ENCODE data around the gene TMEM231.
"Not testable (repeated sequence)": the region's sequence is repeated elsewhere in the genome, so short reads cannot be mapped to it uniquely, and the experiment has no call there.

The TMEM231 gene

DNA sequence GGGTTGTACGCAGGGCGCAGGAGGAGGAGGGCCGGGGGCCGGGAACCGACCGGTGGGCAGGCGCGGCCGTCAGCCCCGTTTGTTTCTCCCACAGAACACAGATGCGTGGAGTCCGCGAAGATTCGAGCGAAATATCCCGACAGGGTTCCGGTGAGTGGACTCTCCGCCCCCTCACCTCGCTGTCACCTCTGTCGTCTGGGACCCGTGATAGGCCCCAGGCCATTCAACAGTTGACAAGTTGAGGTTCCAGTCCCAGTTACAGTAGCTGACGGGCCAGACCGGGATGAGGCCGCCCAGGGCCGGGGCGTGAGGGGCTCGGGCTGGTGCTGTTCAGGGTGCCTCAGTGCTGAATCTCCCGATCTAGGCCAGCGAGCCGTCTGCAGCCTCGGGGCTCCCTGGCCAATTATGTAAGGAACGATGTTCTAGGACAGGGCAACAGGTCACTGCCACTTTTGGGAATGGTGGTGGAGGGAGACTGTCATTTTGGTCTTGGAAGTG is 10.8 kb upstream of the TMEM231 start:
- no peak for DNase-seq (ENCODE audit: low read depth)

DNA sequence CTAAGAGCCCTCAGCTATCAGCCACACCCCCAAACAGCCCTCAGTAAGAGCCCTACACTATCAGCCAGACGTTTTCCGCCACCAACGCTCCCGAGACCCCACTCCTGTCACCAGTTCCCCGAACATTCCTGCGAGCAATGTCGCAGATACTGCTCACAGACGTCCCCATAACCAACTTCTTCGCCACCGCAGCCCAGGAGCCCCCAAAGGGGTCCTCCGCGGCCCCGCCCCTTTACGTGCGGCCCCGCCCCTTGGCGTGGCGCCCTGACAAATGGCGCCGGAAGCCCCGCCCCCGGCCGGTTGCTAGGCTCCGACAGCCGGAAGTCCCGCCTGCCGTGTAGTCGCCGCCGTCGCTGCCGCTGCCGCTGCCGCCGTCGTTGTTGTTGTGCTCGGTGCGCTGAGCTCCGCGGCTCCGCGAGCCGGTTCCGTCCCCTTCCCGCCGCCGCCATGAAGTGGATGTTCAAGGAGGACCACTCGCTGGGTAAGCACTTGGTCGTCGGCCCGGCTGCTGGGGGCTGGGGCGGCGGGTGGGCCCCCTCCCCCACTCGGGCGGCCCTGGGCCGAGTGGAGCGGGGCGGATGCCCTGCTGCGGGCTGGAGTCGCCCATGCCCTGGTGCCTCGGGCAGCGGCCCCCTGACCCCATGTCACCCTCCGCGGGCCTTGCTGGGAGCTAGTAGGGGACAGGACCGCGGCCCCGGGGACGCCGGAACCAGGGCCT is 10.1 kb upstream of the TMEM231 start, which contains the start of gene GABARAPL2:
TSS of gene GABARAPL2 (plus strand) at position 340 of the 718 bp plus-strand sequence. CDS start at position 448, 108 bp downstream.
- DNase-seq (ENCODE audit: low read depth), result no peak

DNA sequence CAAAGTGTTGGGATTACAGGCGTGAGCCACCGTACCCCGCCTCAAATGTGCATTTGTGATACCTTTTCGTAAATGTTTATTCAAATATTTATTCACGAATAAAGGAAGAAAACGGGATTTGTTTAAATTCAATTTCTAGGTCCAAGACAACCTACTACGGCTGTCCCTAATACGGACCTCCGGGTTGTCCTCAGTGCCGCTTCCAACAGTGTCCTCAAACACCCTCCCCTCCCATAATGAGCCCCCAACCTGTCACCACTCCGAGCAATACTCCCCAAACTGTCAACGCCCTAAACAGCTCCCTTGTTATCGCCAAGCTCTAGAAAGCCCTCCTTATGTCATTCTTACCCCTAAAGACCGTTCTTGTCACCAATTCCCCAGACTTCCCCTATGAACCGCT is 9.6 kb upstream of the TMEM231 start:
- no peak for DNase-seq (ENCODE audit: low read depth)

DNA sequence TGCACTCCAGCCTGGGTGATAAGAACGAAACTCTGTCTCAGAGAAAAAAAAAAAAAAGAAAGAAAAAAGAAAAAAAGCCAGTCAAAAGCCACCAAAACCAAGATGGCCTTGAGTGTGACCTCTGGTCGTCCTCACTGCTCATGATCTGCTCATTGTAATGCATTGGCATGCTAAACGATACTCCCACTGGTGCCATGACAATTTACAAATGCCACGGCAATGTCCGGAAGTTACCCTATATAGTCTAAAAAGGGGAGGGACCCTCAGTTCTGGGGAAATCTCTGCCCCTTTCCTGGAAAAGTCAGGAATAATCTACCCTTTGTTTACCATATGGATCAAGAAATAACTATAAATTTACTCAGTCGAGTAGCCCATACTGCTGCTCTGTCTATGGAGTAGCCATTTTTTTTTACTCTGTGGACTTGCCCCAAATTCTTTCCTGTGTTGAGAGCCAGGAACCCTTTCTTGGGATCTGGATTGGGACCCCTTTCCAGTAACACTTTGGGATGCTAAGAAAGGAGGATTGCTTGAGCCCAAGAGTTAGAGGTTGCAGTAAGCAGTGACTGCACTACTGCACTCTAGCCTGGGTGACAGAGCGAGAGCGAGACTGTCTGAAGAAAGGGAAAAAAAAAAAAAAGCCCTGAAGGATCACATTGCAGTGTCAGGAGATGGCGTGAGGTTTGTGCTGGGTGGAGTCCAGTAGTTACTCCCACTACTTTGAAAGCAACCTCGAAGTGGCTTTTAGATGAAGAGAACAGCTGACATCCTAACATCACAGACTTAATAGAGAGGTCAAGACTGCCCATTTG is 3.7 kb upstream of the TMEM231 start:
- DNase-seq (ENCODE audit: low read depth), result no peak

DNA sequence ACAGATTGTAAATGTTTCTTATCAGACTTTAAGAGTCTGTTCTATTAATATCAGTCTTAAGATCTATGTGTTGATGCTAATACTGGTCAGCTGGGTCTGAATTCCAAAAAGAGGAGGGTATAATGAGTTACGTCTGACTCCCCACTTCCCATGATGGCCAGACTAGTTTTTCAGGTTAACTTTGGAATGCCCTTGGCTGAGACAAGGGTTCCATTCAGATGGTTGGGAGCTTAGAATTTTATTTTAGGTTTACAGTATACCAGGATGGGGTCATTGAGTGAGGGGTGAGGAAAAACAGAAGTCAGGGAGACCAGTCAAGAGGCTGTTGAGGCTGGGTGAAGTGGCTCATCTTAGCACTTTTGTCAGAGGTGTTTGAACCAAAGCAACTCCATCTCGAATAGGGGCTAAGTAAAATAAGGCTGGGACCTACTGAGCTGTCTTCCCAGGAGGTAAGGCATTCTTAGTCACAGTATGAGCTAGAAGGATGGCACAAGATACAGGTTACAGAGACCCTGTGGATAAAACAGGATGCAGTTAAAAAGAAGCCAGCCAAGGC is 2.9 kb upstream of the TMEM231 start:
- DNase-seq (ENCODE audit: low read depth), result no peak

DNA sequence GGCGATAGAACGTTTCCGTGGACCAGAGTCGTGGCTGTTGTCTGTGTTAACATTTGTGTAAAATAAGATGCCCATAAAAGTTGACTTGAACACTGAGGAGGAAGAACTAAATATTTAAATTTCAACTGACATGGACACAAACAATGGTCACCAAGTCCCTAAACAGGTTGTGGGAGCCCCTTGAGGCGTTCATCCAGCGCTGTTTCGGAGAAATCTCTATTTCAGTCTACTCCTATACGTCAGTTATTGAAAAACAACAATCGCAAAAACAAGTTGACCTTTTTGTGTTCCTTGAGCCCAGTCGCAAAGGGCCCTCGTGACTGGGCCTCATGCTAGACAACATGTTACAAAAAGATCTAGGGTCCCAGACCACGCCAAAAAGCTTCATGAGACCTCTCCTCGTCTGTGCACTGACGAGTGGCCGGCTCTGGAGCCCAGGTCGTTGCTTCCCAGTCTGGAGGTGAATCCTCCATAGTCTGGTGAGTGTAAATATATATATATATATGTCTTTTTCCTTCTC is 439 bp upstream of the TMEM231 start:
- DNase-seq (ENCODE audit: low read depth), result no peak

DNA sequence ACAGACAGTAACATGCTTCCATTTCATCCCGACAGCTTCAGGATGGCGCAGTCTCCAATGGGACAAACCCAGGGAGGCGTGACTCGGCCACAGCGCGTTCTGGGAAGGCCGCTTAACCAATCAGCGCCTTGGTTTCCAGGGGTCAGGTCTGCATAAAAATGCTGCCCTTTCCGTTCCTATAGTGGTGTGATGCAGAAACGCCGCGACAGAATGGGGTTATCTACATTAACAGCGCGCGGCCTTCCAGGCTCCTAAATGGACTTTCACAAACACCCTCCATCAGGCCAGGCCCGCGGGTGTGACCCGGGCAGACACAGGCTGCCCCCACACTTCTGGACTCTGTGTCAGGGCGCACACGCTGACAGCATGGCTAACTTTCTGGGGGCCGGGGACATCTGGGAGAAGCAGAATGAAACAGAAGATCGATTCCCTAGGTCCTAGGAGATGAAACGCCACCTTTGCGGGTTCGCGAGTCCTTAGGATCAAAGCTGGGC is 792 bp downstream of the TMEM231 start:
- peak; percentile 56 for DNase-seq (ENCODE audit: low read depth)

DNA sequence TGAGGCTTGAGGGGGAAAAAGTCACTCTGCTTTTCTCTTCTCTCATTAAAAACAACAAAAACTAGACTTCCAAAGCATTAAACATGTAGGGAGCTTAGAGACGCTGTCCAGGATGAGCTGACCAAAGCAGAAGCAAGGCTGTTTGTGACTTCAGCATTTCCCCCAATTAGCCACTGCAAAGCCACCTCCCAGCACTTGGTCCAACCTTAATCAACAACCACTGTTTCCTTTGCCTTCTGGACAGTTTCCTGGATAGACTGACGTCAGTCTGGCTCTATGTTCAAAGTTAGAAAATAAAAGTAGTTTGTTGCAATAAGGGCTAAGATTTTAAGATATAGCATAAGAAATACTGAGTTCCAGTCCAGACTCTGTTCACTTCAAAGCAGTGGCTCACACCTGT is 3.1 kb downstream of the TMEM231 start:
- no peak for DNase-seq (ENCODE audit: low read depth)

DNA sequence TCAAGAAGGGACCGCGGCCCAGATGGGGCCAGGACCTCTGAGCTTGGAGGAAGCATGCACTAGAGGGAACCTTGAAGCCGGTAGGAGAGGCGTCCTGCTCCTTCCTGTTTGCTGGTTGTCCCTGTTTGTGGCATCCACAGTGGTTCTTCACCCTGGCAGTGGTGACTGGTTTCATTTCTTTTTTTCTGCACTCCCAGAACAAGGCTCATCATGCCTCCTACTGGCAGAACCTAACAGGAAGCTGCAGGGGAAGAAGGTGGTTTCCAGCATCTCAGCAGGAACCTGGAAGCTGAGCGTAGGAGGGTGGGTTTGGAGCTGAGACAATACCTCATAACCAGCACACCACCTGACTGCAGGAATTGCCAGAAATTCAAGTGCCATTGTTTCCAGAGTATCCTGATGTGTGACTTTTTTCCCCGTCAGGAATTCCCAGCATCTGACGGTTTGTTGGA is 5.8 kb downstream of the TMEM231 start:
- peak; percentile 40 for DNase-seq (ENCODE audit: low read depth)

DNA sequence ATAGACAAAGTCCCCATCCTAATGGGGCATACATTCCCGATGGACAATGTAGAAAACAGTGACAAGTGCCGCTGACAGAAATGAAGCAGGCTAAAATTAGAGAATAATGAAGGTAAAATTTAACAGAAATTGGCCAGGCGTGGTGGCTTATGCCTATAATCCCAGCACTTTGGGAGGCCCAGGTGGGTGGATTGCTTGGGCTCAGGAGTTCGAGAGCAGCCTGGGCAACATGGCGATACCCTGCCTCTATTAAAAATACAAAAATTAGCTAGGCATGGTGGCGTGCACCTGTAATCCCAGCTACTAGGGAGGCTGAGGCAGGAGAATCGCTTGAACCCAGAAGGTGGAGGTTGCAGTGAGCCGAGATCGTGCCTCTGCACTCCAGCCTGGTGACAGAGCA is 7.6 kb downstream of the TMEM231 start:
- DNase-seq (ENCODE audit: low read depth), result not testable (repeated sequence)

DNA sequence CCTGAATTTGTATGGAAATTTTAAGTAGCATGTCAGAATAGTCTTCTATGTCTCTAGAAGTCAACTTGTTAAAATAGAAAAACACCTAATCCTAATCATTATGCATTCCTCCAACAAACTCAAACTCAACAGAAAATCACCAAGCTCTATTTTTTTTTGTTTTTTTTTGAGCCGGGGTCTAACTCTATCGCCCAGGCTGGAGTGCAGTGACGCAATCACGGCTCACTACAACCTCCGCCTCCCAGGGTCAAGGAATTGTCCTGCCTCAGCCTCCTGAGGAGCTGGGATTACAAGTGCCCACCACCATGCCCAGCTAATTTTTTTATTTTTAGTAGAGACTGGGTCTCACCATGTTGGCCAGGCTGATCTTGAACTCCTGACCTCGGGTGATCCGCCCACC is 9.8 kb downstream of the TMEM231 start:
- DNase-seq (ENCODE audit: low read depth), result no peak

DNA sequence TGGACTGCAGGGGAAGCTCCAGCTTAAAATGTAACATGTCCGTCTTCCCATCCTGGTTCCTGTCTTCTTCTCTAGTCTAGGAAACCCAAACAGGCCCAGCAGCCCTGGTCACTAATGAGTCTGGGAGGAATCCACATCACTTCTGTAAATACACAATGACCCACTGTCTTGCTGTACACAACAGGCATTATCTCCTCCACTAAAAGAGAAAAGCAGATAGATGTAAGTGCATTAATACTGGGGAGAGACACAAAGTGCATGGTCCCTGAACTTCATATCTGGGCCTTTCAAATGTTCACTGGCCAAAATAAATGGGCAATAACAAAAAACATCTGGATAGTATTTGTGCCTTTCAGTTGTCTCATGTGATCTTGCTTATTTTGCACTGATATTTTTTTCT is 10.2 kb downstream of the TMEM231 start:
- DNase-seq (ENCODE audit: low read depth), result not testable (repeated sequence)

DNA sequence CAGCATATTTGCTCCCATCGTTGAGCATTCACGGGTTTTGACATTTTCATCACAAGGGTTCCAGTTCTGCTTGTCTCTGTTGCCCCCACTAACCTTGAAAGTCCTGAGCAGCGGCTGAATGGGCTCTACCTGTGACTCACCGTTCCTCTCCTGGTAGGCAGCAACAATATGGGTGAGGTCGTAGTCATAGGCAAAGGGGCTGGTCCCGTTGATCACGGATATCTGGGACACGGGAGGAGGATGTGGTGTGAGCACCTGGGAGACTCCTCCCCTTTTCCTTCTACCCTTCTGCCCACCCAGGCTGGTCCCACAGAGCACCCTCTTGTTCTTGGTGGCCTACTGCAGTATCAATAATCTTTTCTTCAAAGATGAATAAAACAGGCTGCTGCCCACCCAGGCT is 13.6 kb downstream of the TMEM231 start:
- DNase-seq (ENCODE audit: low read depth), result not testable (repeated sequence)

DNA sequence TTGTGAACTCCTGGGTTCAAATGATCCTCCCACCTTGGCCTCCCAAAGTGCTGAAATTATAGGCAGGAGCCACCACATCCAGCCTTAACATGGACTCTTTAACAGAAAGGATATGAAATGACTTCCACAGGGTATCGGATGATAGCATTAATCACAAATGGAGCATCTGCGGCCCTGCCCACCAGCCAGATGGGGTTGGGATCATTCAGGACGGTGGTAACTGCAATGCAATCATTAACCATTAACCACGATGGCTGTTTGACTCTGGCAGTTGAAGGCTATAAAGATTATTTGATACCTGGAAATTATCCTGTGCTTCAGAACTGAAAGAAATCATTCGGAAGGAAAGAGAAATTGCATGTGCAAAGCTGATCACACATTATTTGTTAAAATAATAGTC is 14.8 kb downstream of the TMEM231 start:
- no peak for DNase-seq (ENCODE audit: low read depth)

DNA sequence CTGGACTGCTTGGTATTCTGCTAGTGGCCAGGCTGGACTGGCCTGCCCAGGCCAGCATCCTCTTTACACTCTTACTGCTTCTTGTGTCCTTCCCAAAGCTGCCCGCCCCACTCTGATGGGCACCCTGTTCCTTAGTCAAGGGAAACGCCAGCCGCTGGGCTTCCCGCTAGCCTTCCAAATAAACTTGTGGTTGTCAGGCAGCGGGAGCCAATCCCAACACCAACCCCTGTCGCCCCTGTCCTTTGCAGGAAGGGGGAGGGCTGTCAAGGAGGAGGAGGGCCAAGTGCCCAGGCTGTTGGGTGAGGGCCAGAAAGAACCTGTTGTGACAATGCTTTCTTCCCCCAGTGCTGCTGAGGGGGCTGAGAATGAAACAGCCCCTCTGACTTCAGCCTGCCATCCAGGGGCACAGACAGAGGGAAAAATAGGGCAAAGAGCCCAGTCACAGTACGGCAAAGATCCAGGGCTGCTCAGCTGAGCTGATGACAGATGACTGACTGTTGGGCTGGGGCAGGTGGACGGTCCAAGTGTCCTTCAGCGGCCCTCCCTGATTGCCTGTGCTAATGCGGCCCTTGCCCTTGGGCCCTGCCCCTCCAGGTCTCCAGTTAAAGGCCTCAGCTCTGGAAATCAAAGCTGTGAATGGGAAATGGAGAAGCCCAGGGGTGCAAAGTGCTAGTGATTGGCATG is 17.0 kb downstream of the TMEM231 start:
- DNase-seq (ENCODE audit: low read depth), result not testable (repeated sequence)

DNA sequence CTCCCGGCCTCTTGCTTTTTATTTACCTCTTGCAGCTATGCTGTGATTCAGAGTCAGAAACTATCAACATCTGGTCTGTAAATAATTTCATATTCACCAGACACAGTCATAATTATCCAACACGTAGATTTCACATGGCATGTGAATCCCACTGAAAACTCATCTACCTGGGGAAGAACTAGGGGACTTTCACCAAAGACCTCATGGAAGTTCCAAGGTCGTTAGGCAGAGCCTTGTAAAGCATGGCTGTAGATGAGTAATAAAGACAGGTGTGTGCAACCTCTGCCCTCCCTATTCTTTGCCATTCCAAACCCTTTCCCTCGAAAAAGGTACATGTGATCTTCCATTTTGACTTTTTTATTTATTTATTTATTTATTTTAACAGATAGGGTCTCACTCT is 18.3 kb downstream of the TMEM231 start:
- no peak for DNase-seq (ENCODE audit: low read depth)

DNA sequence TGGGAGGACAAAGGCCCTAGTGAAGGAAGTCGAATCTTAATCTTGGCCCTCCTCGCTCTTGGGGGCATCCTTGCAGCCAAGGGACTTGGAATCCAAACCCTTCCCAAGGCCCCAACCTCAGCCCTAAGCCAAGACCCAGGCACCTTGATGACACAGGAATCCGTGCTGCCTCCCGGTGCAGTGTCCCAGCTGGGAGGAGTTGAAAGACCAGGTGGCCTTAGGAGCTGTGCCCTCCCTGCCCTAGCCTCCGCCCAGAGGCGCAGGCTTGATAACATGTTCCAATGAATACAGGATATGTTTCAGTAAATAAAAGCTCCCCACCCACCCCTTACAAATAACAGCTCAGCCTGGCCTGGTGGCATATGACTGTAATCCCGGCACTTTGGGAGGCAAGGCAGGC is 20.2 kb downstream of the TMEM231 start, which contains the start of gene CHST5:
TSS of gene CHST5 (minus strand) at position 208 of the 400 bp plus-strand sequence. CDS start 5,724 bp downstream, outside the sequence.
- no peak for DNase-seq (ENCODE audit: low read depth)

DNA sequence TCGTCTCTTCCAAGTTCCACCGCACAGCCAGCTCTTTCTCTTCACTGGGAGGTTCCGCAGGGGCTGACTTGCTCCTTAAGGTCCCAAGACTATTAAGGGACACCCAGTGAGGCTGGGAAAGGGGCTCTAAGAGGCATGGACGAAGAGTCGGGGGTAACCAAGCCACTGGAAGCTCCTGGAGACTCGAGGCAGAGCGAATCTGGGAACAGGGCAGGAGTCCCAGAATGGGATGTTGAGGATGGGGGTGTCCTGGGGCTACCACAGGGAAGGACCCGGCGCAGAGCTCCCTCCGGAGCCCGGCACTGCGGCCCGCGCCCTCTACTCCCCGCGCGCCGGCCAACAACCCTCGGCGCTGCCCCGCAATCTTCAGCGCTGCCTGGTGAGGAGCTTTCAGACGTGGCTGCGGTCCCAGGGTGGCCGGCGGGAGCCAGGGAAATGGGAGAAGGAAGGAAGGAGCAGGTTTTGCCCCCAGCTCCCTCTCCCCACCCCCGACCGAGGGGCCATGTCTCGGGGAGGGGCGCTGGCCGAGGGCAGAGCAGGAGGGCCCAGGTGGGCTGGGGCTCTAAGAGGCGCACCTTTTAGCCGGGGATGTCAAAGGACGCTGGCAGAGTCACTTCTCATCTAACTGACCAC is 20.7 kb downstream of the TMEM231 start:
- no peak for DNase-seq (ENCODE audit: low read depth)

DNA sequence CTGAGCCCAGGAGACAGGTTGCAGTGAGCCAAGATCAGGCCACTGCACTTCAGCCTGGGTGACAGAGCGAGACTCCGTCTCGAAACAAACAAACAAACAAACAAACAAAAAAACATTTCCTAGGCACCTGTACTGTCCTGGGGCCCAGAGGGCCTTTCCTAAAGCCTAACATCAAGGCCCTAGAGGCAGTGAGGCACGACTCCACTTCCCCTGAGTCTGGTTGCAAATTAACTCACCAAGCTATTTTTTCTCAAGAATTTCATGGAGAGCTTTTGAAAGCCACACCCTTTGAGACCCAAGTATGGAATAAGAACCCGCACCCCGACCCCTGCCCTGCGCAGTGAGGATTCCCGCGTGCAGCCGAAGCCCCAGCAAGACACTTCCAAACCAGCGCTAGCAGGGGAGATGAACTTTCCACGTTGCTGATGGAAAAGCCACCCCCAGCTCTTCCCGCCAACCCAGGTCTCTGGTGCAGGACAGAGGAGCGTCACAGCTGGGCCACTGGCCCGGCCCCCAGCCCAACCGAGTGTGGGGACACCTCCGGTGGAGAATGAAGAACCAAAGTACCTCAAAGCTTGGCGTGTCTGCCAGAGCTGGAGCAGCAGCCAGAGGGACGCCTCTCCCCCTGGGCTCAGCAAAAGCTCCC is 21.4 kb downstream of the TMEM231 start:
- no peak for DNase-seq (ENCODE audit: low read depth)

DNA sequence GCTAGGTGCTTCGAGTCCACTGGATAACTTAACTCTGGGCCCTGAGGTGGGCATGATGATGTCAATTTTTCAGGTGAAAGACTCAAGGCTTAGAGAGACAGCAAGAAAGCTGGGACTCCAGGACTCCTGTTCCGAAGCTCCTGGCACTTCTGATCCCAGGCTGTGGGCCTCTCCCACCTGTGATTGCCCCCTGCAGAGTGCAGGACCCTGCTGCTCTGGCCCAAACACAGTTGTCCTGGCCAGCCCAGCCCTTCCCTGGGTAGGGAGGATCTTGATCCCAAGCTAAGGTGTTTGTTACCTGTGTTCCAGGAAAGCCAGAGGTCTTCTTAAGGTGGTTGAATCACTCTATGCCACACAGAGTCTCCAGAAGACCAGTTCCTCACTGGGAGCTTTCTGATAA is 23.3 kb downstream of the TMEM231 start:
- DNase-seq (ENCODE audit: low read depth), result no peak

Measured in non-pigmented ciliary epithelial cell (primary cell).